NCI-H446 (cell line): ENCODE measurements around the gene ZBTB24.

Experiments used
- DNase-seq, 2 experiments: peaks; one replicate each; lab custom pipeline; 2025; lab: John Stamatoyannopoulos, UW

The ZBTB24 gene

DNA sequence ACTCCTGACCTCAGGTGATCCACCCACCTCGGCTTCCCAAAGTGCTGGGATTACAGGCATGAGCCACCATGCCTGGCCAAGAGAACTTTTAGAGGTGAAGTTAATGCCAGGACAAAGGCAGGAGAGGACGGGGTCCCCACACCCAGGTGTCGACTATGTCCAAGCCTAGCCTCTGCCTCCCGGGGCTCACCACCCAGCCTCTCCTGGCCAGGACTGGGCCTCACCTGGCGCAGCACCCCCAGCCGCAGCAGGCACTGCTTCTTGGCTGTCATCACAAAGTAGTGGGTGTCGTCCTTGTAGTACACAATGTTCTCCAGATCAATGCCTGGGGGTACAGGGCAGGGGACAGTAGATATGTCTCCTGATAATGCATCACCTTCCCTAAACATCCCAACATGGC is 31.6 kb downstream of the ZBTB24 start:
- DNase-seq: no peak

DNA sequence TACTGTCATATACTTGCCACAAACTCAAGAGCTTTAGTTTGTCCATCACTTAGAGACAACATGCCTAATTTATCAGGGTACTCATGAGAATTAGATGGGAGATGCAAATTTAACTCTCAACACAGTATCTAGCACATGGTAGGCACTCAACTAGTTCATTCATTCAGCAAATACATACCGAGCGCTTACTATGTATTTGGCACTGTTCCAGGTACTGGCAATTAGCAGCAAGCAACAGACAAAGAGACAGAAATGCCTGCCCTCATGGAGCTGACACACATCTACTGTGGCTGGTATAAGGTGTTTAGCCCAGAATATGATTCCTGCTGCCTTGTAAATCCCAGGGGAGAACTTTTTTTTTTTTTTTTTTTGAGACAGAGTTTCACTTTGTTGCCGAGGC is 32.2 kb downstream of the ZBTB24 start:
- DNase-seq: no peak

DNA sequence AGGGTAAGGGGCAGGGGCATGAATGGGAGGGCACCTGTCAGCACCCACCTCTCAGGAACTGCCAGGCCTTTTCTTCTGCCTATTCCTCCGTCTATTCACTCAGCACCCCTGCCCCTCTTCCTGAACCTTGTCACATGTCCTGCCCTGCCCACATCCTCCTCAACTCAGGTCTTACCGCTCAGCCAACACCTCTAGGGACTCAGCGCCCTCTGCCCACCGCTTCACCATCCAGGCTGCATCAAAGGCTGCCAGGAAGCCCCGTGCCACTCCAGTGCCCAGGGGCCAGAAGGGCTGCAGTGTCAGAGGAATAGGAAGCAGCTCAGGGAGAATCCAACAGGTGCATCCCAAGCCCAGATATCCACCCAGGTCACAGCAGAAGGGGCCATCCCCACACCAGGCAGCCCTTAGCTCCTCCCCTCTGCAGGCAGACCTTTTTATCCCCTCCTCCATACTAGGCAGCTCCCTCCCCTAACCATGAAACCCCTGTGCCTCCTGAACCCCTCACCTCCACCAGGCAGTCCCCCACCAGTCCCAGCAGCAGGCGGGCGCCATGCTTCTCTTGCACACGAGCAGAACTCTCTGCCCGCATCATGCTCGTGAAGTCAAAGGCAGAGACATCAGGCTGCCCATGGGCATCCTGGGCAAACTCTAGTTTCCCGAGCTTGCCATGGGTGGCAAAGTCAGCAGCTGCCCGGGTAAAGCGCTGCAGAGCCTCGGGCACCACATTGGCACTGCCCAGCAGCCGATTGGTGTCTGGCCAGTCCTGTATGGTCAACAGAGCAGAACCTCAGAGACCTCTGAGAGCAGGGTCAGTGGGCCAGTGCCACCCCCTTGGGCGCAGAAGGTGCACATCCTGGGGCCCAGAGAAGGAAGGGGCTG is 33.0 kb downstream of the ZBTB24 start:
- DNase-seq: no peak

DNA sequence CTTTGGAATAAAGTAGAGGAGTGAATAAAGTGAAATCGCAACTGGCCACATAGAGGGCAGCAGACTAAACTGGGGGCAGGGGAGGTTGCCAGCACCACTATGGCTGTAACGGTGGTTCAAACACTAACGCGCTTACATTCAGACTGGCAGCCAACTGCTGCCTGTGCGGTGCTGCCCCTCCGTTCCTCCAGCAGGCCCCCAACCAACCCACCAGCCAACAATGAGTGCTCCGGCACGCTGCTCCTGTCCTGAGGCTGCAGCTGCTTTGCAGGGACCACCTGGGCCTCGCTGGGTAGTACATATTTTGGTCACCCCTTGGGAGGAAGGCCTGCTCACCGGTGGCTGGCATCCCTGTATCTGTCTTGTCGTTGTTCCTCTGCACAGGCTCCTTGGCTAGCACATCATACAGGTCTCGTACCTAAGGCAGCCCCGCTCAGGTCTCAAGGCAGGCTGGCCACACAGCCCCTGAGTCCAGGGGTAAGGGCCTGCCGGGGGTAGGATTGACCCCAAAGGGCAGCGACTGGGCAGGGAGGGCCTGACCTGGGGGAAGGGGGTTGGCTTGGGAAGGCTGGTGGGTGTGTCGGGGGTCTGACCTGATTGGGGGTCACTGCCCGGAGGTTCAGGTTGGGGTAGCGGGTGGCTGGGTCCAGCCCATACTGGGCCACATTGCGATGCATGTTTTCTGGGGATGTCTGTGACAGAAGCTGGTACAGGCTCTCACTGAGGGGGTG is 33.8 kb downstream of the ZBTB24 start:
- DNase-seq: no peak

DNA sequence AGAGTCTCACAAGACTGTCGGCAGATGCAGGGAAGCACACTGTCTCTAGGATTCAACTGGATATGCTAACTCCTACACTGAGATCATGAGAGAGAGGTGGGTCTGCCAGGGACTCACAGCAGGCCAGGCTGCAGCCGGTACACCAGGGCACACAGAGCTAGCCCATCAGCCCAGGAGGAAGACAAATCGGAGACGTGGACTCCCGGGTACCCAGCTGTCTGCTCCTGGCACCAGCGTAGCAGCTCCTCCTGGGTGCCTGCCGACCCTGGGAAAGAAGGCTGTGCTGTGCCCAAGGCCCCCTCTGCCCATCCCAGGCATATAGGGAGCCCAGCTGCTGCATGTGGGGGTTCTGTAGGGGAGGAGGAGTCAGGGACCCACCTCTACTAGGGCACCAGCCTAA is 34.4 kb downstream of the ZBTB24 start:
- no peak for DNase-seq

DNA sequence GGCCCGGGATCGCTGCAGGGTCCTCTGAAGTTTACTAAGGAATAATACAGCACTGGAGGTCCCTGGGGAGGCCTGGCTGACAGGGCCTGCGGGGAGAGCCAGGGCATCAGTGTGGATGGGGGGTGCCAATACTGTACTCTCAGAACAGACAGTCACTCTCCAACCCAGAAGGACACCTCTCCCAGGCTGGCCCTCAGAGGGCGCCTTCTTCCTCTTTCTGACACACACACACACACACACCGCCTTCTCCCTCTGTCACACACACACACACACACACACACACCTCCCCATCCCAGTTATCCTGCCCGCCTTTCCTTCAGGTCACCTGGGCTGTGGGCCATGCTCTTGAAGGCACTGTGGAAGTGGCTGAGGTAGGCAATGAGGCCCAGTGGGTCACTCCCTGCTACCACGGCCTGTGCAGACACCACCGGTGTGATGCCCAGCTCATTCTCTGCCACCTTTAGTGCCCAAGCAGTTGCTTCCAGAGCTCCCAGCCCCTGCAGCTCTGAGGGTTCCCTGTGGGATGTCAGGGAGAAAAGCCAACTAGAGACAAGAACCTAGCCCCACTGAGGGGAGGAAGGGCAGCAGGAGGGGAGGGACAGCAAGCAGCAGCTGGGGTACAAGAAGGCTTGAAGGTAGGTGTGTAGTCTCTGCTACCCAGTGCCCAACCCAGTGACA is 35.0 kb downstream of the ZBTB24 start:
- no peak for DNase-seq

DNA sequence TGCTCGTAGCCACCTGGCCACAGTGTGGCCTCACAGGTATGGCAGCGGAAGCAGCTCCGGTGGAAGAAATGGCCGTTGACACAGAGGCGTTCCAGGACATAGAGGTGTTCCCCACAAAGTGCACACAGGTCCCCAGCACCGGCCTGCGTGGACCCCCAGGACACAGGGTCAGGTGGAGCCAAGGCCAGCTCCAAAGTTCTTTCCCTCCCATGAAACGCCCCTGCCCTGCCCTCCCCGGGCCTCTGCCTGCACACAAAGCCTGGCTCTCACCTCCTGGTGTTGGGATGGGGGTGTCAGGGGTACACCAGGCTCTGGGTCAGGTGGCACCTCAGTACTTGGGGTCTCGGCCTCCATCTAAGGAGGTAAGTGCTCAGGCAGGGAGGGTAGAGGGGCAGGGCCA is 35.9 kb downstream of the ZBTB24 start:
- DNase-seq: no peak

DNA sequence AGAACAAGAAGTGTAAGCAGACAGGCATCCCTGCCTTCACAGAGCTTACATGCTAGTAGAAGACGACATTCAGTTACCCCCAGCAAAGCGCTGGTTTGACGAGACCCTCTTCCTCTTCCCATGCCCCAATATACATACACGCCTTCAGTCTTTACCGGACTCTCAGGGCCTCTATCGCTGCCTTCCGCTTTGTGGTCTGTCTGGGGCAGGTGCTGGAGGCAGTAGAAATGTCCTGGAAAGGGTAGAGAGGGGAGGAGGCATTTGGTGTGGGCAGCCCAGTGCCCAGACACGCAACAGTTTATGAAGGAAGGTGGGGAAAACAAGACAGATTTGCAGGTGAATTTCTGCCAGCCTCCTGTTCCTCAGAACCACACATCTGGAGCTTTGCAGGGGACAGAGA is 36.5 kb downstream of the ZBTB24 start:
- no peak for DNase-seq

DNA sequence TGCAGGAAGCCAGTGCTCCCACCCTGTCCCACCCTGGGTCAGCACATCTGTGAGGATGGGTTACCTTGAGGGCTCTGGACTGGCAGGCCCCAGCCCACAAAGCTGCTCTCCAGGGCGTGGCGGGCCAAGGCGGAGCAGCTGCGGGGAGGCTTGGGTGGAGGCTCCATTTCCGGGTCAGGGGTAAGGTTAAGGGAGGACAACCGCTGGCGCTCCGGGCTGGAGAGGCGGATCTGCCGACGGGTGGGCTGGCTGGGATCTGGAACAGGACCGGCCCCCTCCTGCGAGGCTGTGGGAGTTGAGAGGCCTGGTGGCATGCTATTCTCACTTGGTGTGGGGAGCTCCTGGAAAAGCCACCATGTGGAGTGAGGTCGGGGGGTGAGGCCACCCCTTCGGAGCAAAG is 36.9 kb downstream of the ZBTB24 start:
- DNase-seq: no peak

DNA sequence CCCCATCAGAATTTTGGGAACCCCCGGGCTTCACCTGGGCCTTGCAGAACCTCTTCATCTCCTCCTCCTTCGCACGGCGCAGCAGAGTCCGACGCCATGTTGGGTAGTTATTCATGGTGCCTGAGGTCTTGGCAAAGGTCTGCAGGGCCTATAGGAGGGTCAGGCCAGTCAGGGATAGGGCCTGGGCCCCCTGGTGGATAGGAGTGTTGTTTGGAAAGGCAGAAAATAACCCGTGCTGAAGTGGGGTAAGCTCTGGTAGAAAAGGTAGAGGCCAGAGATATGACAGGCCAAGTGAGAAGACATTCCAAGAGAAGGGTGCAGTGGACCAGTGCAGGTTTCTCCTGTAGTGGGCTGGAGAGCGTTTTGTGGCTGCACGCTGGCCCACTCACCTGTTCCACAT is 37.6 kb downstream of the ZBTB24 start:
- no peak for DNase-seq

DNA sequence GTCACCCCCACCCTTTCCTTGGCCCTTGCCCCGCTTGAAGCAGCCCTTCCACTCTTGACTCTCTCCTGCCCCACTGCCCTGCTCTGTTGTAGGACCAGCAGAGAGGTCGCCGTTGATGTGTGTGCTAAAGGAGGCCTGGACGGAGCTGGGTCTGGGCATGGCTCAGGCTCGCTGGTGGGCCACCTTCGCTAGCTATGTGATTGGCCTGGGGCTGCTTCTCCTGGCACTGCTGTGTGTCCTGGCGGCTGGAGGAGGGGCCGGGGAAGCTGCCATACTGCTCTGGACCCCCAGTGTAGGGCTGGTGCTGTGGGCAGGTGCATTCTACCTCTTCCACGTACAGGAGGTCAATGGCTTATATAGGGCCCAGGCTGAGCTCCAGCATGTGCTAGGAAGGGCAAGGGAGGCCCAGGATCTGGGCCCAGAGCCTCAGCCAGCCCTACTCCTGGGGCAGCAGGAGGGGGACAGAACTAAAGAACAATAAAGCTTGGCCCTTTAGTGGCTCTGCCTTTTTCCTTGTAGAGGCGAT is 39.5 kb downstream of the ZBTB24 start:
- no peak for DNase-seq

DNA sequence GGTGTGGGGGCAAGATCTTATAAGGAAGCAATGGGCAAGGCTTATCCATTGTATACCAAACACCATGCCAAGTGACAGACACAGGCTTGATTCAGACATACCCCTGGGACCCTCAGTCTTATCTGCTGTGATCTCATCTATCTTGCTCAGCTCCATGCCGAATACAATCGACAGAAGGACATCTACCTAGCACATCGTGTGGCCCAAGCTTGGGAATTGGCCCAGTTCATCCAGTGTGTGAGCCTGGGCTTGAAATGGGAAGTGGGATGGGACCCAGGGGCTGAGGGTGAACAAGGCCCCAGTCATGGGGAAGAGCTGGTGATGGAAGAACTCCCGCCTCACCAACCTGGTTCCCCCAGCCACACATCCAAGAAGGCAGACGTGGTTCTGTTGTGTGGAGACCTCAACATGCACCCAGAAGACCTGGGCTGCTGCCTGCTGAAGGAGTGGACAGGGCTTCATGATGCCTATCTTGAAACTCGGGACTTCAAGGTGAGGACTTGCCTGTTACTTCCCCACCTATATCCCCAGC is 40.6 kb downstream of the ZBTB24 start:
- DNase-seq: no peak

DNA sequence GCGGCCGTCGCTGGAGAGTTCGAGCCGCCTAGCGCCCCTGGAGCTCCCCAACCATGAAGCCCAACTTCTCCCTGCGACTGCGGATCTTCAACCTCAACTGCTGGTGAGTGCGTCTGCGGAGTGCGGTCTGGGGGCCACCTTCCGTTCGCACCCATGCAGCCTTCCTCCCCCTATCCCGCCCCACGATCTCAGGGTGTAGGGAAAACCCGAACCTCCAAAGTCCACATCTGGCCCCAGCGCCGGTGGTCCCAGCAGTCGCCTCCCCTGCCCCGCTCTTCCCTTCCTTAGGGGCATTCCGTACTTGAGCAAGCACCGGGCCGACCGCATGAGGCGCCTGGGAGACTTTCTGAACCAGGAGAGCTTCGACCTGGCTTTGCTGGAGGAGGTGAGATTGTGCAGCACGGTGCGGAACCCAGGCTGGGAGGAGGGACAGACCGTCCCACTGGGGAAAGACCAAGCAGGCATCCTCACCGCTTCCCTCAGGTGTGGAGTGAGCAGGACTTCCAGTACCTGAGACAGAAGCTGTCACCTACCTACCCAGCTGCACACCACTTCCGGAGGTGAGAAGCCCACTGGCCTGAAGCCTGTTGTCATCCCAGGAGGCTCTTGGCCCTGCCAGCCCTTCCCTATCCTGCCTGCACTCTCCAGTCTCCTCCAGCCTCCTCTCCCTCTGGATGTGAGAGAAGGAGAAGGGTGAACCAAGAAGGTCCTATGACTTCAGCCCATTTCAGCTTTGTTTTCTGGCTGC is 41.8 kb downstream of the ZBTB24 start:
- DNase-seq: no peak

DNA sequence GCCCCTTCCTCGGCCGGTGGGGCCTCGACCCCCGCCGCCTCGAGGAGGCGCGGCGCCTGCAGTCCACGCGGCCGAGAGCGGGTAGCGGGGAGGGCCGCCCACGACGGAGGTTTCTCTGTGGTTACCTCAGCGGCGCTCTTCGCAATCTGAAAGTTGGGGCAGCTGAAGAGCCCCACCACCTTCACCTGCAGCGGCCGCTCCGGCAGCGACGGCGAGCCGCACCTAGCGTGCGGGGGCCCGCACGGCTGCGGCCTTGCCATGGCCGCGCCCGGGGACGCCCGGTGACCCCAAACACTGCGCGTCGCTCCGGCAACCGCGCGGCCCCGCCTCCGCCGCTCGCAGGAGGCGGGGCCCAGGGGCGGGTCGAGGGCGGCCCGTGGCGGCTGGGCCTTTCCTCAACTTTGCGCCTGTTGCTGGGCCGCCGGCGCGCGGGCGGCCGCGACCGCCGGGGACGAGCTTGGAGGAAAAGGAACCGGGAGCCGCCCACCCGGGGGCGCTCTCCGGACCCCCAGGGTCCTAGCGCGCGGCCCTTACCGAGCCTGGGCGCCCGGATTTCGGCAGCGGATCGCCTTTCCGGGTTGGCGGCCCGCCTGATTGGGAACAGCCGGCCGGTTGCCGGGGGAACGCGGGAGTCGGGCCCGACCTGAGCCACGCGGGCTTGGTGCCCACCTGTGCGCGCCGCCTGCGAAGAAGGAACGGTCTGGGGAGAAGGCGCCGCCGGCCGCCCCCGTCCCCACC is 42.5 kb downstream of the ZBTB24 start, which contains the start of the genes PPIL6 and SMPD2:
PPIL6 (minus strand) TSS at position 298 of the 738 bp plus-strand sequence; CDS start at position 260, 38 bp downstream.
SMPD2 (plus strand) TSS at position 394 of the 738 bp plus-strand sequence. CDS start 398 bp downstream, outside the sequence.
- DNase-seq: peak; percentile 52 to 86

DNA sequence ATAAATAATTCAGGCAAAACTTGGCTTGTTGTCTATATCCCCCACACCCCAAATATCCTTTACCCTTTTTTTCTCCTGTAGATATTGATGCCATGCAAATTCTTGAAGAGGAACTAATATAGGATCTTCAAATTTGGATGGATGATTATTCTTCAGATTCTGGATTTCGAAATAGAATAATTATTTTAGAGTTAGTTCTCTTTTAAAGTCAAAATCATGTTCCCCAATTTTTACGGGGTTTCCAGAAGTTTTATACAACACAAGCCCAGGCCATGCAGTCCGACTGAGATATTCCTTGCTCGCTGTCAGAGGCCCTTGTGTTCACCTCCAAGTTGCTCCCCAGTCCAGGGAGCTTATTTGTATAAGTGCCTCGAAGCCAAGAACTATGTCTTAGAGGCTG is 47.0 kb downstream of the ZBTB24 start:
- DNase-seq: no peak

DNA sequence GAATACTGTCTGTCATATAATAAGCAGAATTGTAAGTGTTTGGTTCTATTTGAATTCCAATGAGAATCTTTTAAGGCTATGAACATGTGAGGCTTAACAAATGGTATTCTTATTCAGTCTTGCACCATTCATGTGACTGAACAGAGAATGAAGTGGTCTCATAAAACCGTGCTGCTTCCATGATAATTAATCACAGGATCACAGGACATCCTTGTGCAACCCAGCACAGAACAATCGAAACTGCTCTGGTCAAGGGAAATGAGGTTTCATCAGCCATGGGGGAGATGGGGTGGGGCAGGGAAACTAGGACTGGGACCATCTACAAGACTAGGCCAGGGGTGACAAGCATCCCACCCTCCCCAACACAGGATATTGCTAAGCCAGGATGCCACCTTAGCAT is 48.6 kb downstream of the ZBTB24 start:
- DNase-seq: no peak

DNA sequence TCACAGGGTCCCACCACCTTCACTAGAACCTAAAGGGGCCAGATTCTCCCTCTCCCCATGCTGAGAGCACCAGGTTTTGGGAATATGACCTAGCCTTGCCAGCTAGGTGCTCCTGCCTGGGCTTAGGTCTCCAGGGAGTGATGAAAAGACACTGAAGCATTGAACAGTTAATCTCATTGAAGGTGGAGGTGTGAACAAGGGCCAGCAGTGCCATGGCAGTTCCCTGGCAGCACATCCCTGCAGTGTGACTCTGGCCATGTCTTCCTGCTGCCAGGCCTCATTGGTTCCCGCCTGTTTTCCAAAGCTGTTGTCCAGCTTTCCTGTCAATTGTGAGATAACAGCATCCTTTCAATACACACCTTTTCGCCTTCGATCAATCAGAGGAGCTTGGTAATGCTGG is 53.5 kb downstream of the ZBTB24 start:
- no peak for DNase-seq

DNA sequence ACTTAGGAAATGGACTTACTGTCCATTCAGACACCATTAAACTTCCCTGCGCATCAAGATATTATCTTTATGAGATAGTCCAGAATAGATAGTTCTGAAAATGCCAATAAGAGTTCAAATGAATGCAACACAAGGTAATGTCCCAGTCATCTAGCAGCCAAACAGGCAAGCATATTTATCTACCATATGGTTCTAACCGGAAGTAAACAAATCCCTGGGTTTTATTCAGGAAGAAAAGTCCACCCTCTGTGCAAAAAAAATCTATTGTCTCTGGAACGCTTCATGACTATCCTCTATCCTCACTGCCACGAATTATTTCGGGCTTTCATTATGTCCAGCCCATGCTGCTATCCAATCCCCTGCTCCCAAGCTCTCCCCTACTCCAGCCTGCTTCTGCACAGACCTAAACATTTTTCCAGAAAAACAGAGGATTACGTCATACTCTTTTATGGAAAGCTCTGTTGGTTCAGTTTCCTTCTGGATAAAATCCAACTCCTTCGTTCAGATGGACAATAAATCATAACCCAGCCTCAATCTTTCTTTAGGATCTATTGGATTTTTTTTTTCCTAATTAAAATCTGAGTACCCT is 54.0 kb downstream of the ZBTB24 start:
- peak in 1 of 2 experiments; percentile 33 for DNase-seq

DNA sequence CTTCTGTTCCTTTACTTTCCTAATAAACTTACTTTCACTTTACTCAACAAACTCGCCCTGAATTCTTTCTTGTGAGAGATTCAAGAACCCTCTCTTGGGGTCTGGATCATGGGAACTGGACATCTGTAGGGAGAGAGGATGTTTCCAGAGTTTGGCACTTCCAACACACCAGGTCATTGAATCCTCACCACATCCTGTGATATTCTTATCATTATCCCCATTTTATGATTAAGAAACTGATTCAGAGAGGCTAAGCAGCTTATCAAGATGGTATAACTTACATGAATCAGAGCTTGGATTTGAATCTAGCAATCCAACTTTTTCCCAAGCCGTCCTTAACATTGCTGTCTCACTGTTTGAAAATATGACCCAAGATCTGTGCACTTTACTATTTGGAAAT is 58.1 kb downstream of the ZBTB24 start:
- DNase-seq: no peak

DNA sequence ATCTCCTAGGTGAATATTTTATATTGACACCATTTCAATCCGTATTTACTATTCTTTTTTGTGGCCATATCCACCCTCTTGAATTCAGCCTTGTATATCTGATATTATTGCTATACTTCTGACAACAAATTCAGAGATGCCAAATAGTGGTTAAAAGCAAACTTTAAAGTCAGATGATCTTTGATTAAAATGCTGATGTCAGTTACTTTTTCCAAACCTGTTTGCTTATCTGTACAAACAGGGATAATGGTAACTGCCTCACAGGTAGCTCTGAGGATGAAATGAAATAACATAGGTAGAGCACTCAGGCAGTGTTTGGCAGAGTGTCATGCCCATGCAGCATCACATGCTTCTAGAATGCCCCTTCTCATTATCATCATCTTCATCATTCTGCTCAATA is 61.8 kb downstream of the ZBTB24 start:
- DNase-seq: no peak
